ENCODE data around the gene TRPM8.

- TF ChIP-seq POLR2A (IDR thresholded peaks at IDR 0.05; ENCODE audit: extremely low read depth, insufficient read length) (no peak), CTCF (IDR thresholded peaks at IDR 0.05; ENCODE audit: low read depth, low read length) (no peak), MAX (IDR thresholded peaks at IDR 0.05; ENCODE audit: low read depth, low read length) (no peak)
Measured at GRCh38 chr2:234019896-234020295, 102.7 kb downstream of the TRPM8 start.

Data from NB4 (cell line).